DMS79 treated with DMSO at 0.1 percent for 48 hours (cell line): ENCODE measurements around the gene HLA-G.
"Not testable (repeated sequence)": the region's sequence is repeated elsewhere in the genome, so short reads cannot be mapped to it uniquely, and the experiment has no call there.

Experiments used
- DNase-seq: peaks from one replicate; lab custom pipeline; 2025; lab: John Stamatoyannopoulos, UW

The HLA-G gene

DNA sequence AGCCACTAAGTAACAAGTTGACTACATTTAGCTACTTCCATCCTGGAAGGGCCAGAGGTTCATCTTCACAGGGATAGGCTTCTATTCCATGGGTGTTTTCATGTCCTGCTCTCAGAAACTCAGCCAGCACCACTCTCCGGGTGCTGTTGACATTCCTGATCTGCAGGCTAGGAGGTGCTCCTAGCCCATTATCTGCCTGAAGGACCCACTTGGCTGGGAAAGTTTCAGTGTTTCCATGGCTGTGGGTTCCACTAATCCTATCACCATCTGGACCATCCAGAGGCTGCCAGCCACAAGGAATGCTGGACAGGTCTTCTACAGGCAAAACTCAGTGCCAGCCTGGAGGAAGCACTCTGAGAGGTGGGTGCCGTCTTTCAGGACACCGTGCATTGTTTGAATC is 45.2 kb downstream of the HLA-G start:
- no peak for DNase-seq

DNA sequence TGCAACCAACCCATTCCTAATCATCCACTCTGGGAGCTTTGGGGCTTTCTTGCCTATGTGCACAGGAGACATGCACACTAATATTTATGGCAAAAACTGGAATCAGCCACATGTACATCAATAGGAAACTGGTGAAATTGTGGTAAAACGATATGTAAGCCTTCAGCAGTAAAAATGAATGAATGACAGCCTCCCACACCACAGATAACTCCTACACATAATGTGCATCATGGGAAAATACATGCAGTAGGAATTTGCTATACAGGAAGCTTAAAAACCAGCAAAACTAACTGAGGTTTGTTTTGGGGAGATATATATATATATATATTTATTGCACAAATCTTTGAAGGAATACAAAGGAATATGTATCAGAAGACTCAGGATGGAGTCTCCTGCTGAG is 47.6 kb downstream of the HLA-G start:
- DNase-seq, result no peak

DNA sequence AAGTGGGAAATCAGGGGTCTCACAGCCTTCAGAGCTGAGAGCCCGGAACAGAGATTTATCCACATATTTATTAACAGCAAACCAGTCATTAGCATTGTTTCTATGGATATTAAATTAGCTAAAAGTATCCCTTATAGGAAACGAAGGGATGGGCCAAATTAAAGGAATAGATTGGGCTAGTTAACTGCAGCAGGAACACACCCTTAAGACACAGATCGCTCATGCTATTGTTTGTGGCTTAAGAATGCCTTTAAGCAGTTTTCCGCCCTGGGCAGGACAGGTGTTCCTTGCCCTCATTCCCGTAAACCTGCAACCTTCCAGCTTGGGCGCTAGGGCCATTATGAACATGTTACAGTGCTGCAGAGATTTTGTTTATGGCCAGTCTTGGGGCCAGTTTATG is 48.1 kb downstream of the HLA-G start:
- not testable (repeated sequence) for DNase-seq
